Smooth muscle cell (in vitro differentiated cells): ENCODE results near the gene FBLN2. TPM values are rescaled to one million over a fixed set of nuclear protein-coding genes. Genes with fewer than 3 reads are reported as not detected.

Source experiments
- DNase-seq: peaks from one replicate; lab custom pipeline; 2025; ENCODE audit not compliant: unreplicated experiment; lab: John Stamatoyannopoulos, UW
- H2AFZ ChIP-seq: fragments of 200-600 bp; sonication (generic); 2 replicates; pipeline ENCODE4 v1.6.0; 2016; ENCODE audit warnings: antibody characterized with exemption, low read depth, mild to moderate bottlenecking
- H3F3A ChIP-seq: fragments of 200-600 bp; sonication (generic); 2 replicates; pipeline ENCODE4 v1.6.0; 2017; ENCODE audit warnings: antibody characterized with exemption, low read depth
- H3K27ac ChIP-seq: fragments of 200-600 bp; sonication (generic); 2 replicates; pipeline ENCODE4 v1.5.1; 2016; ENCODE audit warnings: low read depth, mild to moderate bottlenecking
- H3K27me3 ChIP-seq: fragments of 200-600 bp; sonication (generic); 2 replicates; pipeline ENCODE4 v1.6.1; 2016; ENCODE audit warnings: low read depth, mild to moderate bottlenecking
- H3K36me3 ChIP-seq: fragments of 200-600 bp; sonication (generic); 2 replicates; pipeline ENCODE4 v1.5.1; 2016; ENCODE audit warnings: low read depth
- H3K4me1 ChIP-seq: fragments of 200-600 bp; sonication (generic); 2 replicates; pipeline ENCODE4 v1.5.1; 2016; ENCODE audit warnings: low read depth
- H3K4me2 ChIP-seq: fragments of 200-600 bp; sonication (generic); 2 replicates; pipeline ENCODE4 v1.6.0; 2016; ENCODE audit warnings: mild to moderate bottlenecking
- H3K4me3 ChIP-seq: fragments of 200-600 bp; sonication (generic); 2 replicates; pipeline ENCODE4 v1.5.1; 2016; ENCODE audit warnings: mild to moderate bottlenecking
- H3K79me2 ChIP-seq: fragments of 200-600 bp; sonication (generic); 2 replicates; pipeline ENCODE4 v1.6.0; 2016; ENCODE audit warnings: low read depth, mild to moderate bottlenecking
- H3K9ac ChIP-seq: fragments of 200-600 bp; sonication (generic); 2 replicates; pipeline ENCODE4 v1.6.0; 2016; ENCODE audit warnings: low read depth
- H3K9me3 ChIP-seq: fragments of 200-600 bp; sonication (generic); replicated peaks from 2 replicates; pipeline ENCODE4 v1.5.1; 2016; ENCODE audit warnings: low read depth
- H4K20me1 ChIP-seq: fragments of 200-600 bp; sonication (generic); 2 replicates; pipeline ENCODE4 v1.6.0; 2016; ENCODE audit warnings: low read depth
- CTCF ChIP-seq: fragments of 200-600 bp; sonication (generic); IDR thresholded peaks from 2 replicates; pipeline ENCODE4 v1.5.1; 2017; ENCODE audit warnings: borderline replicate concordance, mild to moderate bottlenecking, antibody characterized with exemption; ENCODE audit not compliant: insufficient read depth, poor library complexity, severe bottlenecking
- WGBS: methylation state at CpG from one replicate; pipeline ENCODE4 v1.1.7; 2016; ENCODE audit warnings: low lambda C conversion rate; 5-methylcytosine and 5-hydroxymethylcytosine counted together
- polyA plus RNA-seq: library from polyadenylated mRNA; unstranded; fragments of >200 nt; fragmentation: Nextera tagmentation; extraction: Ambion mirVana; gene quantifications from 2 replicates; pipeline ENCODE4 v1.2.1, GENCODE V29; 2016
- total RNA-seq: library from RNA; depleted of rRNA; stranded (reverse); fragments of >200 nt; gene quantifications from 2 replicates; pipeline ENCODE4 v1.2.3, GENCODE V29; 2014

The FBLN2 gene
- total and polyA plus RNA-seq, 2 experiments from 2014 or later, result 159 to 390 TPM

- DNase-seq, result no peak
- Histone ChIP-seq H3K79me2 (no peaks in the 10 kb centered on the region), H3K27me3 (no peaks in the 10 kb centered on the region), H3K27ac (no peak overlapping the region), H3K9ac (no peak overlapping the region), H3K9me3 (no peaks in the 10 kb centered on the region), H3K4me1 (peaks cover 11% of the 10 kb centered on the region), H2AFZ (no peak overlapping the region), H3K4me2 (no peak overlapping the region), H3F3A (peaks cover 9% of the 10 kb centered on the region), H3K36me3 (no peaks in the 10 kb centered on the region), H4K20me1 (no peaks in the 10 kb centered on the region), H3K4me3 (no peak overlapping the region)
- TF ChIP-seq CTCF, result no peak
- 94% methylated on average over 26 of the region's 26 CpGs for WGBS
These were observed 32.9 kb upstream of the FBLN2 start for GRCh38 chr3:13515786-13516759.

- DNase-seq, result no peak
- Histone ChIP-seq H4K20me1 (no peaks in the 10 kb centered on the region), H3K4me2 (no peak overlapping the region), H3K4me1 (peaks cover 11% of the 10 kb centered on the region), H2AFZ (no peak overlapping the region), H3K27me3 (no peaks in the 10 kb centered on the region), H3K9ac (no peak overlapping the region), H3F3A (peaks cover 9% of the 10 kb centered on the region), H3K4me3 (no peak overlapping the region), H3K36me3 (no peaks in the 10 kb centered on the region), H3K79me2 (no peaks in the 10 kb centered on the region), H3K27ac (no peak overlapping the region), H3K9me3 (no peaks in the 10 kb centered on the region)
- TF ChIP-seq CTCF, result no peak
- 95% methylated on average over 9 of the region's 9 CpGs for WGBS
These were observed 32.2 kb upstream of the FBLN2 start for GRCh38 chr3:13516760-13517135.

GRCh38 chr3:13517253-13517977 is 31.5 kb upstream of the FBLN2 start:
- Histone ChIP-seq H3K4me2 (no peak overlapping the region), H3K9ac (no peak overlapping the region), H3K4me3 (no peak overlapping the region), H3F3A (peaks cover 9% of the 10 kb centered on the region), H3K9me3 (no peaks in the 10 kb centered on the region), H3K79me2 (no peaks in the 10 kb centered on the region), H3K4me1 (peaks cover 11% of the 10 kb centered on the region), H3K27me3 (no peaks in the 10 kb centered on the region), H3K36me3 (no peaks in the 10 kb centered on the region), H3K27ac (no peak overlapping the region), H4K20me1 (no peaks in the 10 kb centered on the region), H2AFZ (no peak overlapping the region)
- DNase-seq, result no peak
- TF ChIP-seq CTCF, result no peak
- 91% methylated on average over 17 of the region's 18 CpGs for WGBS
